Neutrophil (primary cell): Measurements from ENCODE around the gene ZNF804A.

Experiments used
- H3K27ac ChIP-seq: fragments of 200-600 bp; sonication (generic); 2 replicates; pipeline ENCODE4 v1.5.1; 2016; ENCODE audit warnings: mild to moderate bottlenecking, moderate library complexity
- H3K27me3 ChIP-seq: fragments of 200-600 bp; sonication (generic); 2 replicates; pipeline ENCODE4 v1.6.0; 2016; ENCODE audit warnings: mild to moderate bottlenecking
- H3K36me3 ChIP-seq: fragments of 200-600 bp; sonication (generic); 2 replicates; pipeline ENCODE4 v1.5.1; 2017
- H3K4me1 ChIP-seq, 2 experiments: fragments of 200-600 bp in 1 of 2; sonication (generic) in 1 of 2; 1 replicate in 1 of 2; 2 replicates in 1 of 2; pipeline versions ENCODE4 v1.5.1 to v1.6.1; 2013 to 2016; ENCODE audit warnings: low read depth in 1 of 2, low read length in 1 of 2, mild to moderate bottlenecking in 1 of 2, moderate library complexity in 1 of 2; ENCODE audit not compliant: control insufficient read depth in 1 of 2, insufficient read depth in 1 of 2
- H3K4me3 ChIP-seq, 2 experiments: fragments of 200-600 bp in 1 of 2; sonication (generic) in 1 of 2; 1 replicate in 1 of 2; 2 replicates in 1 of 2; pipeline ENCODE4 v1.5.1; 2013 to 2016; ENCODE audit warnings: low read depth in 1 of 2, low read length in 1 of 2, mild to moderate bottlenecking in 1 of 2, moderate library complexity in 1 of 2
- H3K9me3 ChIP-seq: fragments of 200-600 bp; sonication (generic); 2 replicates; pipeline ENCODE4 v1.5.1; 2016
- TF ChIP-seq, protein P1 (sequence below): fragments of 200-600 bp; sonication (generic); IDR thresholded peaks from 2 replicates; pipeline ENCODE4 v1.5.1; 2016; ENCODE audit warnings: antibody characterized with exemption

Gene ZNF804A

DNA sequence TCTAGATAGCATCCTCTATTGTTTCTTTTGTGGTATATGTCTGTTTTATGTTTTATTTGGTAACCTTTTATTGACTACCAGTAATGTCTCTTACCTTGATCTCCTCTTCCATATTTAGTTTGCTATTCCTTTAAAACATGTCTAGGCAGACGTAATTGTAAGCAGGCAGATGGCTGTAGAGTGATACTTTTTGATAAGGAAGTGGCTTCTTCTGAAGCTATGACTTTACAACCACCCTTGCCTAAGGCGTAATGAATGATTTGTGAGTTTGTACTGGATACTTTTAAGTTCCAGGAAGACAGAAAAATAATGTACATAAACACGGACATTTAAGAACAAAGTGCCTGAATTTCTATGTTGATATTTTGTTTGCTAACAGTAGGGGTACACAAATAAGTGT lies 85.6 kb downstream of the ZNF804A start:
- Histone ChIP-seq H3K27ac (no peak overlapping the region), H3K4me3 (no peak overlapping the region), H3K4me1 (no peaks in the 10 kb centered on the region), H3K9me3 (no peaks in the 10 kb centered on the region), H3K27me3 (no peaks in the 10 kb centered on the region), H3K36me3 (no peaks in the 10 kb centered on the region)
- TF ChIP-seq, protein P1, sequence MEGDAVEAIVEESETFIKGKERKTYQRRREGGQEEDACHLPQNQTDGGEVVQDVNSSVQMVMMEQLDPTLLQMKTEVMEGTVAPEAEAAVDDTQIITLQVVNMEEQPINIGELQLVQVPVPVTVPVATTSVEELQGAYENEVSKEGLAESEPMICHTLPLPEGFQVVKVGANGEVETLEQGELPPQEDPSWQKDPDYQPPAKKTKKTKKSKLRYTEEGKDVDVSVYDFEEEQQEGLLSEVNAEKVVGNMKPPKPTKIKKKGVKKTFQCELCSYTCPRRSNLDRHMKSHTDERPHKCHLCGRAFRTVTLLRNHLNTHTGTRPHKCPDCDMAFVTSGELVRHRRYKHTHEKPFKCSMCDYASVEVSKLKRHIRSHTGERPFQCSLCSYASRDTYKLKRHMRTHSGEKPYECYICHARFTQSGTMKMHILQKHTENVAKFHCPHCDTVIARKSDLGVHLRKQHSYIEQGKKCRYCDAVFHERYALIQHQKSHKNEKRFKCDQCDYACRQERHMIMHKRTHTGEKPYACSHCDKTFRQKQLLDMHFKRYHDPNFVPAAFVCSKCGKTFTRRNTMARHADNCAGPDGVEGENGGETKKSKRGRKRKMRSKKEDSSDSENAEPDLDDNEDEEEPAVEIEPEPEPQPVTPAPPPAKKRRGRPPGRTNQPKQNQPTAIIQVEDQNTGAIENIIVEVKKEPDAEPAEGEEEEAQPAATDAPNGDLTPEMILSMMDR = no peak

DNA sequence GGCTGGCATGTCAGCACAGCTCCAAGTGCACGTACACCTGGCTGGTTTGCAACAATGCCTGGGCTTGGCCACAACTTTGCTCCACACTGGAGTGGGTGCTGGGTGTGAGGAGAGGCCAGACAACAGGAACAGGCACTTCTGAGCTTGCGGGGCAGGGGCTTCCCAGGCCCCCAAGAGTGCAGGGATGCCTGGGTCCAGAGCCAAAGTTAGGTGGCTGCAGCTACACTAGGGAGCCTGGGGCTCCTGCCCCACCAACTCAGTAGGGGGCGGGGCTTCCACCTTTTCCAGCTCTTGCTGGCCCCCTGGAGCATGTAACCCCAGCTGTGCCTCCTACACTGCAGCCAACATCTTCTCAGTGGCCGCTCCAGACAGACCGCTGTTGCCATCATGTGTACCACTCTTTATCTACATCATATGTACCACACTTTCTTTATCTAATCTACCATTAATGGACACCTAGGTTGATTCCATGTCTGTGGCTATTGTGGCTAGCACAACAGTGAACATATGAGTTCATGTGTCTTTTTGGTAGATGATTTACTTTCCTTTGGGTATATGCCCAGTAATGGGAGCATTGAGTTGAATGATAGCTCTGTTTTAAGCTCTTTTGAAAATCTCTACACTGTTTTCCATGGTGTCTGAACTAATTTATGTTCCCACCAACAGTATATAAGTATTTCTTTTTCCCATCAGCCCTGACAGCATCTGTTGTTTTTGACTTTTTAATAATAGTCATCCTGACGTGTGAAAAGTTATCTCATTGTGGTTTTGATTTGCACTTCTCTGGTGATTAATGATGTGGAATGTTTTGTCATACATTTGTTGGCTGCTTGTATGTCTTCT lies 87.9 kb downstream of the ZNF804A start:
- no peaks in the 10 kb centered on the region for H3K36me3 ChIP-seq
- TF ChIP-seq, protein P1 = no peak

DNA sequence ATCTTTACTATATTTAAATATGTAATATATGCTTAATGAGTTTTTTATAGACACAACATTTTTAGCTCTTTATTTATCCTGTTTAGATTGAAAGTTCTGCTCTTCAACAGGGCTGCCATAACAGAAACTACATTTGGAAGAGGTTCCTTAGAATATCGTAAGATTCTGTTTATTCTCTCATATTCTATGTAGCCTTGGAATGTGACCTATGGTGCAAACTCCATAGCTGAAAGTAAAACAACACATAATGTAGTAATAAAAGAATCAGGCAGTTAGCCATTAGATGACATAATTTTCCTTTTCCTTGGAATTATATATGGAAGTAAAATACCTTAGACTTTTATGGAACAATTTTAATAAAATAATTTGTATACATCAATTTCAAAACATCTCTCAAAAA lies 91.3 kb downstream of the ZNF804A start:
- TF ChIP-seq, protein P1 = no peak
- Histone ChIP-seq H3K4me3 (no peak overlapping the region), H3K27me3 (no peaks in the 10 kb centered on the region), H3K27ac (no peak overlapping the region), H3K9me3 (no peaks in the 10 kb centered on the region), H3K4me1 (no peaks in the 10 kb centered on the region), H3K36me3 (no peaks in the 10 kb centered on the region)

More for the DNA sequence above, 87.9 kb downstream of the ZNF804A start:
- Histone ChIP-seq H3K27ac (no peak overlapping the region), H3K4me3 (no peak overlapping the region), H3K9me3 (no peaks in the 10 kb centered on the region), H3K4me1 (no peaks in the 10 kb centered on the region), H3K27me3 (no peaks in the 10 kb centered on the region)

DNA sequence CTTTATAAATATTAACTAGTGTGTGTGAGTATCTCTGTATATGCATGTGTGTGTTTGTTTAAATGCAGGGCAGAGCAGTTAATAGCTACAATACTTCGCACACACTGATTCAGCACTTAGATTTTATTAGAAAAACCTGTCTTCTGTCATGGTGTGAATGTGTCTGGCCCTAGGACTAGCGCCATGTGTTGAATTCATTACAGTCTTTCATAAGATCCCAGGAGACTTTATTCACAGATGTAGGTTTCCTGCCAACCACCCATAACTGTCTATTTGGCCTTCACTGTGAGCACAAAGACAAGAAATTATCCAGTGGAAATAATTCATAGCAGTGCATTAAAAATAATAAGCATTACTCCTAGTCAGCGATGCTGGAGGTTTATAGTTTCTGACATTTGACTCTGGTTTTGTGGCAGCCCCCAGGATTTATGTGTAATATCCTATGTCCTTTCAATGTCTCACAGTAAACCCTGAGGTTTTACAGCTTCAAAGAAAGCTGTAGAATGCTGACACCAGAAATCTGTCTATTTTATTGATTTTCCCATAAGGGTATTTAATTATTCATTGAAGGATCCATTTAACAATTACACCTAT lies 93.9 kb downstream of the ZNF804A start:
- H3K27ac ChIP-seq = no peak overlapping the region
- H3K4me1 ChIP-seq = no peaks in the 10 kb centered on the region
- no peaks in the 10 kb centered on the region for H3K27me3 ChIP-seq
- H3K4me3 ChIP-seq = no peak overlapping the region
- H3K9me3 ChIP-seq = no peaks in the 10 kb centered on the region
- H3K36me3 ChIP-seq = no peaks in the 10 kb centered on the region
- TF ChIP-seq, protein P1 = no peak

DNA sequence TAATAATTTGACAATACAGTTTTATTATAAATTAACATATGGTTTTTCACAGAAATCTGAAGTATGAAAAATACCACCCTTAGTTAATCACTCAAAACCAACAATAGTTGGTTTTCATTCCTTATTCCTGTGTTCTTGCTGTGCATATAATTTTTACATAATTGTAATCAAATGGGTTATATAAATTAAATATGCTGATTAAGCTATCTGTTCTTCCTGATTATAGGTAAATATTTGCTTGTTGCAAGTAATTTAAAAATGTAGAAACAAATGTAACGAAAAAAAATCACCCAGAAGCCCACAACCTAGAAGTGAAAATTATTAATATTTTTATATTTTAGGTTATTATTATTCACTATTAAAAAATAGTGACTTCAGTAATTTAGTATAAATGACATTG lies 98.3 kb downstream of the ZNF804A start:
- H3K36me3 ChIP-seq = no peaks in the 10 kb centered on the region
- H3K4me1 ChIP-seq = no peaks in the 10 kb centered on the region
- H3K4me3 ChIP-seq = no peak overlapping the region
- TF ChIP-seq, protein P1 = no peak
- no peaks in the 10 kb centered on the region for H3K27me3 ChIP-seq
- no peaks in the 10 kb centered on the region for H3K9me3 ChIP-seq
- no peak overlapping the region for H3K27ac ChIP-seq
